Liver (tissue), 9 donors: ENCODE measurements around the gene MGAT4A. TPM values are rescaled to one million over a fixed set of nuclear protein-coding genes. Genes with fewer than 3 reads are reported as not detected.
"Not testable (repeated sequence)": the region's sequence is repeated elsewhere in the genome, so short reads cannot be mapped to it uniquely, and the experiment has no call there.

Experiments used
- DNase-seq: peaks from one replicate; pipeline ENCODE4 v3.0.0-alpha.2; 2017; ENCODE audit warnings: low spot score
- H3K27ac ChIP-seq, 2 donors: one replicate each; pipeline ENCODE4 v1.7.0; 2013; ENCODE audit warnings: inconsistent platforms in 2 of 2, low read length in 2 of 2, control low read depth in 1 of 2, low read depth in 1 of 2, mild to moderate bottlenecking in 1 of 2
- H3K27me3 ChIP-seq, 4 donors: one replicate each; pipeline versions ENCODE4 v1.6.1 to v1.7.0; 2013; ENCODE audit warnings: low read length in 3 of 4, inconsistent platforms in 1 of 4, mild to moderate bottlenecking in 1 of 4, moderate library complexity in 1 of 4; ENCODE audit not compliant: control insufficient read depth in 4 of 4, insufficient read depth in 4 of 4
- H3K36me3 ChIP-seq, 4 donors: one replicate each; pipeline versions ENCODE4 v1.6.1 to v1.7.0; 2013; ENCODE audit warnings: low read length in 3 of 4, mild to moderate bottlenecking in 3 of 4, low read depth in 1 of 4, moderate library complexity in 1 of 4; ENCODE audit not compliant: control insufficient read depth in 4 of 4, insufficient read depth in 3 of 4
- H3K4me1 ChIP-seq, 4 donors: one replicate each; pipeline versions ENCODE4 v1.6.1 to v1.7.0; 2013; ENCODE audit warnings: low read length in 3 of 4, mild to moderate bottlenecking in 3 of 4, moderate library complexity in 1 of 4; ENCODE audit not compliant: control insufficient read depth in 4 of 4, insufficient read depth in 4 of 4
- H3K4me3 ChIP-seq, 3 donors: one replicate each; pipeline versions ENCODE4 v1.6.1 to v1.7.0; 2013; ENCODE audit warnings: low read length in 3 of 3, control low read depth in 1 of 3, low read depth in 1 of 3, mild to moderate bottlenecking in 1 of 3
- H3K9ac ChIP-seq, 2 donors: one replicate each; pipeline ENCODE4 v1.7.0; 2013; ENCODE audit warnings: low read length in 2 of 2, mild to moderate bottlenecking in 2 of 2, moderate library complexity in 2 of 2, control low read depth in 1 of 2, low read depth in 1 of 2
- H3K9me3 ChIP-seq, 4 donors: one replicate each; pipeline versions ENCODE4 v1.6.1 to v1.7.0; 2013; ENCODE audit warnings: low read length in 3 of 4; ENCODE audit not compliant: control insufficient read depth in 4 of 4
- ATF3 ChIP-seq: IDR thresholded peaks from 2 replicates; pipeline ENCODE4 v1.6.1; 2016; ENCODE audit warnings: antibody characterized with exemption
- CTCF ChIP-seq: fragments of 150-350 bp; IDR thresholded peaks from 2 replicates; pipeline ENCODE4 v1.5.1; 2017; ENCODE audit warnings: improper control_type of control experiment, low read depth, low read length; ENCODE audit not compliant: missing input control
- EGR1 ChIP-seq, 2 donors: IDR thresholded peaks; 2 replicates each; pipeline ENCODE4 v1.6.1; 2016 to 2018; ENCODE audit warnings: antibody characterized with exemption in 2 of 2, low read depth in 2 of 2
- FOXA1 ChIP-seq: IDR thresholded peaks from 2 replicates; pipeline ENCODE4 v1.6.1; 2016; ENCODE audit warnings: antibody characterized with exemption
- FOXA2 ChIP-seq: IDR thresholded peaks from 2 replicates; pipeline ENCODE4 v1.6.1; 2016; ENCODE audit warnings: antibody characterized with exemption
- GABPA ChIP-seq, 2 donors: IDR thresholded peaks in 1 of 2; conservative IDR thresholded peaks in 1 of 2; 2 replicates each; pipeline ENCODE4 v1.6.1; 2016; ENCODE audit warnings: antibody characterized with exemption in 2 of 2, mild to moderate bottlenecking in 1 of 2, moderate library complexity in 1 of 2
- HNF4A ChIP-seq, 2 donors: conservative IDR thresholded peaks; 2 replicates each; pipeline ENCODE4 v1.6.1; 2016; ENCODE audit warnings: antibody characterized with exemption in 2 of 2, mild to moderate bottlenecking in 2 of 2
- HNF4G ChIP-seq: IDR thresholded peaks from 2 replicates; pipeline ENCODE4 v1.6.1; 2016; ENCODE audit warnings: antibody characterized with exemption
- JUND ChIP-seq, 2 donors: IDR thresholded peaks; 2 replicates each; pipeline ENCODE4 v1.6.1; 2016; ENCODE audit warnings: antibody characterized with exemption in 2 of 2
- MAX ChIP-seq: IDR thresholded peaks from 2 replicates; pipeline ENCODE4 v1.6.1; 2016; ENCODE audit warnings: antibody characterized with exemption
- NR2F2 ChIP-seq: IDR thresholded peaks from 2 replicates; pipeline ENCODE4 v1.6.1; 2016; ENCODE audit warnings: antibody characterized with exemption
- RAD21 ChIP-seq, 2 donors: IDR thresholded peaks; 2 replicates each; pipeline ENCODE4 v1.6.1; 2016; ENCODE audit warnings: antibody characterized with exemption in 2 of 2, mild to moderate bottlenecking in 2 of 2
- REST ChIP-seq: IDR thresholded peaks from 2 replicates; pipeline ENCODE4 v1.6.1; 2016; ENCODE audit warnings: antibody characterized with exemption, mild to moderate bottlenecking
- RXRA ChIP-seq, 2 donors: IDR thresholded peaks; 2 replicates each; pipeline ENCODE4 v1.6.1; 2017 to 2018; ENCODE audit warnings: antibody characterized with exemption in 2 of 2, mild to moderate bottlenecking in 1 of 2
- SP1 ChIP-seq: IDR thresholded peaks from 2 replicates; pipeline ENCODE4 v1.6.1; 2018; ENCODE audit warnings: antibody characterized with exemption, mild to moderate bottlenecking
- TAF1 ChIP-seq: conservative IDR thresholded peaks from 2 replicates; pipeline ENCODE4 v1.6.1; 2016; ENCODE audit warnings: antibody characterized with exemption, mild to moderate bottlenecking
- YY1 ChIP-seq: IDR thresholded peaks from 2 replicates; pipeline ENCODE4 v1.6.1; 2016; ENCODE audit warnings: antibody characterized with exemption, mild to moderate bottlenecking
- ZBTB33 ChIP-seq: IDR thresholded peaks from 2 replicates; pipeline ENCODE4 v1.6.1; 2016; ENCODE audit warnings: antibody characterized with exemption
- WGBS: extraction: QIAGEN DNeasy Blood & Tissue Kit; methylation state at CpG from one replicate; pipeline ENCODE4 v1.1.7; 2013; 5-methylcytosine and 5-hydroxymethylcytosine counted together
- polyA plus RNA-seq, 2 donors: library from polyadenylated mRNA; stranded (reverse) in 1 of 2; unstranded in 1 of 2; fragments of 200-250 nt in 1 of 2; fragments of >200 nt in 1 of 2; fragmentation: Nextera tagmentation in 1 of 2; extraction: Ambion mirVana in 1 of 2; gene quantifications; one replicate each; pipeline versions ENCODE4 v1.2.1 to v1.2.3, GENCODE V29; 2013 to 2015
- total RNA-seq, 2 donors: library from RNA; depleted of rRNA; stranded (reverse); fragments of >200 nt; gene quantifications; one replicate each; pipeline ENCODE4 v1.2.3, GENCODE V29; 2014
- donor health status: healthy.
- donor health status: healthy.
- donor health status: healthy.
- donor health status: healthy.
- donor health status: healthy.

The MGAT4A gene
- total and polyA plus RNA-seq, 4 donors, result 2.7 to 17.3 (median 5.4) TPM

- TF ChIP-seq CTCF, result no peak
Observed at GRCh38 chr2:98598781-98599428, 132.0 kb downstream of the MGAT4A start (continued).

- not testable (repeated sequence) for H3K27ac ChIP-seq, H3K4me3 ChIP-seq, H3K27me3 ChIP-seq, H3K4me1 ChIP-seq, H3K9me3 ChIP-seq, H3K9ac ChIP-seq, DNase-seq
- peaks cover 2 to 27% (median 12%) of the 10 kb centered on the region in 4 donors for H3K36me3 ChIP-seq
- 91% methylated on average over 2 of the region's 4 CpGs for WGBS
Observed at GRCh38 chr2:98594665-98595064, 136.3 kb downstream of the MGAT4A start.

- Histone ChIP-seq H3K9me3 (no peaks in the 10 kb centered on the region), H3K4me1 (no peaks in the 10 kb centered on the region), H3K27ac (no peak overlapping the region), H3K27me3 (no peaks in the 10 kb centered on the region), H3K9ac (no peak overlapping the region), H3K4me3 (no peak overlapping the region), H3K36me3 (peaks cover 0 to 11% (median 1%) of the 10 kb centered on the region in 4 donors)
- TF ChIP-seq MAX, result no peak
- TF ChIP-seq JUND (IDR thresholded peaks at IDR 0.05), result no peak
- TF ChIP-seq SP1, result no peak
- no peak for TF ChIP-seq RAD21 (IDR thresholded peaks at IDR 0.05)
- TF ChIP-seq RXRA (IDR thresholded peaks at IDR 0.05), result no peak
- TF ChIP-seq ZBTB33, result no peak
- TF ChIP-seq GABPA (IDR thresholded peaks at IDR 0.05 in 1 of 2, conservative IDR thresholded peaks at IDR 0.05 in 1 of 2), result no peak
- no peak for TF ChIP-seq HNF4A (conservative IDR thresholded peaks at IDR 0.05)
- no peak for TF ChIP-seq HNF4G
- no peak for TF ChIP-seq NR2F2
- TF ChIP-seq YY1, result no peak
- no peak for TF ChIP-seq CTCF
- no peak for TF ChIP-seq ATF3
- no peak for TF ChIP-seq FOXA2
- TF ChIP-seq REST, result no peak
- TF ChIP-seq TAF1, result no peak
- TF ChIP-seq FOXA1, result no peak
- no peak for TF ChIP-seq EGR1 (IDR thresholded peaks at IDR 0.05; ENCODE audit: low read depth in 2 of 2)
- DNase-seq, result no peak
- 98% methylated on average over 8 of the region's 8 CpGs for WGBS
Observed at GRCh38 chr2:98592565-98592964, 138.4 kb downstream of the MGAT4A start.
